Measurements from ENCODE around the gene POU1F1.

GRCh38 chr3:87320756-87321626 lies 44.6 kb upstream of the POU1F1 start:
- TF ChIP-seq GATA2 (IDR thresholded peaks at IDR 0.05; ENCODE audit: low read depth, low read length) (no peak), GATA3 (IDR thresholded peaks at IDR 0.05; ENCODE audit: low read depth, low read length) (no peak)
